Stimulated activated naive CD8-positive, alpha-beta T cell treated with anti-CD3 and anti-CD28 coated beads, Interleukin-15, Interleukin-2, amounts not matched to agents 100 ng/mL and 50 ng/mL, for 24 hours (primary cell): ENCODE measurements around the gene MYORG.

Experiments used
- H3K27ac Mint-ChIP-seq: one replicate; pipeline ENCODE4 v1.8.0; 2021; ENCODE audit warnings: mild to moderate bottlenecking, mixed read lengths
- H3K27me3 Mint-ChIP-seq: one replicate; pipeline ENCODE4 v1.8.0; 2021; ENCODE audit warnings: mixed read lengths
- H3K36me3 Mint-ChIP-seq: one replicate; pipeline ENCODE4 v1.8.0; 2021; ENCODE audit warnings: low read depth, mixed read lengths
- H3K4me1 Mint-ChIP-seq: one replicate; pipeline ENCODE4 v1.8.0; 2021; ENCODE audit warnings: low read depth, mixed read lengths
- H3K4me3 Mint-ChIP-seq: one replicate; pipeline ENCODE4 v1.8.0; 2021; ENCODE audit warnings: mild to moderate bottlenecking, mixed read lengths
- H3K9me3 Mint-ChIP-seq: one replicate; pipeline ENCODE4 v1.8.0; 2021; ENCODE audit warnings: mixed read lengths

The MYORG gene

DNA sequence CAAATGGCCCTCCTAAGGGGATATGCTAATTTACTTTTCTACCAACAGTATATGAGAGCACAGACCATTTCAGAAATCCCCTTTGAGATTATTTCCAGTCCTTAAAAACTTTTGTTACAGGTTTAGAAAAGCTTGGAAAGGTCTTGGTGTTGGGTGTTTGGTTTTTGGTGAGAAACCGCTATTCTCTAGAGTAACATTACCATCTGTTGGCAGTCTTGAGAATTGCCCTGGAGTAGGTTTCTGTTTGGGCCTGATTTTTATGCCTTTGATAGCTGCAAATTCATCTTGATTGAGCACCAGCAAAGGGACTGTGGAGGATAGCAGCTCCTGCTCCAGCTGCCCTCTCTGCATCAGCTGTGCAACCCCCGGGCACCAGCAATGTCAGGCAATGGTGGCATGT, 39.3 kb downstream of the MYORG start:
- Mint-ChIP-seq H3K4me3 (no peak overlapping the region), H3K9me3 (no peaks in the 10 kb centered on the region), H3K4me1 (peaks cover 20% of the 10 kb centered on the region), H3K36me3 (peaks cover 16% of the 10 kb centered on the region), H3K27ac (no peak overlapping the region), H3K27me3 (no peaks in the 10 kb centered on the region)

DNA sequence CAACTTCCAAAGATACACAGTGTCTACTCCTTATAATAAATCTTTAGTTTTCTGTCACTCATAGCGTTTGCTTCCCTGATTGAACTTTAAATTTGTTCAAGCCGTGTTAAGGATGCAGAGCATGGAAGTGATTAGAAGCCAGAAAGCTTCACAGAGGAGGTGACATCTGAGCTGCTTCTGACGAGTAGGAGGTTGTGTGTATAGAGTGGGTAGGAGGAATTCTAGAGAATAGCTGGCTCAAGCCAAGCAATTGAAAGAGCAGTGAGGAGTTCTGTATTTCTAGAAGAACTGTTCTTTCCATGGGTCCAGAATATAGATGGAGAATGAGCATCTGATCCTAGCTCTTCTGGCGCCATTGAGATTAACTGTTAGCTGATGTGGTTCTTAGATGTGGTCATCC, 41.3 kb downstream of the MYORG start:
- H3K36me3 Mint-ChIP-seq = peaks cover 15% of the 10 kb centered on the region
- H3K4me3 Mint-ChIP-seq = no peak overlapping the region
- no peaks in the 10 kb centered on the region for H3K9me3 Mint-ChIP-seq
- H3K27ac Mint-ChIP-seq = no peak overlapping the region
- no peaks in the 10 kb centered on the region for H3K27me3 Mint-ChIP-seq
- peaks cover 39% of the 10 kb centered on the region for H3K4me1 Mint-ChIP-seq

DNA sequence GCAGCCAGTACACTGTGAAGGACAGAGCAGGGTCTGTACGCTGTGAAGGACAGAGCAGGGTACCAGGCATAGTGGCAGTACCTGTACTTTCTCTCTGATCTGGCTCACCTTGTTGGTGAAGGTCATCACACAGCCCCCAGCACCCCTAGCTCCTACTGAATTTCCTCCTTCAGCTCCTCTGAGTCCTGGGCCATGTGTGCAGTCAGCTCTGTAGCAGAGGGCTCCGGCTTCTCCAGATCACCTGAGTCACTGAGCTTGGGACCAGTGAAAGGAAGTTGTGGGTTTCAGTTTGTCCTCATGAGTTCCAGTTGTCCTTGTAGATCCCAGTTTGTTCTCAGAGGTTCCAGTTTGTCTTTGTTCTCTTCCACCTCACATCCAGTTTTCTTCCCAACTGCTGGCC, 41.8 kb downstream of the MYORG start:
- H3K9me3 Mint-ChIP-seq = no peaks in the 10 kb centered on the region
- H3K36me3 Mint-ChIP-seq = peaks cover 10% of the 10 kb centered on the region
- peaks cover 43% of the 10 kb centered on the region for H3K4me1 Mint-ChIP-seq
- H3K27me3 Mint-ChIP-seq = no peaks in the 10 kb centered on the region
- no peak overlapping the region for H3K4me3 Mint-ChIP-seq
- H3K27ac Mint-ChIP-seq = no peak overlapping the region

DNA sequence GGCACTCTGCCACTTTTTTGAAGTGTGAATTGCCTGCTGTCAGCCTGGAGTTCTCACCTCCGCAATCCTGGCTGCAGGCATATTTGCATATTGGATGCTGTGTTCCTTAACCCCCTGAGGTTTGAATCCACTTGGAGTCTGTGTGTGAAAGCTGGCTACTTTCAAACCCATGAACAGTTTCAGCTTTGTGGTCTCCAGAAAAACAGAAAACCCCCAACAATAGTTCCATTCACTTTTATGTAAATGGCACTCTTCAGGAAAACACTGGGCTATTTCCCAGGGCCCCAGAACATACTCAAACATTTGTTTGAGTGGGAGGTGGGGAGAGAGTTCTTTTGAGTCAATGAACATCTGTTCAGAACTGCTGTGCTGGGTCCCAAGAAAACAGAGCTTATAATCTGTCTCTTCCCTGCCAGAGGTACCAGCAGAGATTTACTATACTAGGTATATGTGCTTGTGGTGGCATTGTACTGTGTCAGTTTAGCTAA, 42.3 kb downstream of the MYORG start:
- peaks cover 47% of the 10 kb centered on the region for H3K4me1 Mint-ChIP-seq
- H3K9me3 Mint-ChIP-seq = no peaks in the 10 kb centered on the region
- H3K27ac Mint-ChIP-seq = no peak overlapping the region
- peaks cover 7% of the 10 kb centered on the region for H3K36me3 Mint-ChIP-seq
- no peaks in the 10 kb centered on the region for H3K27me3 Mint-ChIP-seq
- H3K4me3 Mint-ChIP-seq = no peak overlapping the region

DNA sequence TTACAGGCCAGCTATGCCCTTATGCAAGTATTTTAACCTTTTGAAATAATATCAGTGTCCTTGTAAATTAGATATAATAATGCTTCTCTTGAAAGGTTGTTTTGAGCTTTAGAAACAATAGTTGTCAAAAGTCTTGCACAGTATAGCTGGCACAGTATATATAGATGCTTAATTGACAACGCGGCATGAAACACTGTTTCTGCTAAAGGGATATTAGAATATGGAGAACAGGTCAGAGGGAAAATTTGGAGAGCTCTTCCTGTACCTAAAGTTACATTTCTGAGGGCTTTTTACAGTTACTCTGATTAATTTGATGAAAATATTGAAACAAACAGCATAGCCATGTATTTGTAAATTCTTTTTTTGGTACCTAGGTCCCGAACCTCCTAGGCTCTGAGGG, 42.9 kb downstream of the MYORG start:
- H3K4me3 Mint-ChIP-seq = no peak overlapping the region
- peak overlapping the region; percentile 57 for H3K27ac Mint-ChIP-seq
- H3K4me1 Mint-ChIP-seq = peaks cover 52% of the 10 kb centered on the region
- no peaks in the 10 kb centered on the region for H3K27me3 Mint-ChIP-seq
- peaks cover 4% of the 10 kb centered on the region for H3K36me3 Mint-ChIP-seq
- H3K9me3 Mint-ChIP-seq = no peaks in the 10 kb centered on the region

DNA sequence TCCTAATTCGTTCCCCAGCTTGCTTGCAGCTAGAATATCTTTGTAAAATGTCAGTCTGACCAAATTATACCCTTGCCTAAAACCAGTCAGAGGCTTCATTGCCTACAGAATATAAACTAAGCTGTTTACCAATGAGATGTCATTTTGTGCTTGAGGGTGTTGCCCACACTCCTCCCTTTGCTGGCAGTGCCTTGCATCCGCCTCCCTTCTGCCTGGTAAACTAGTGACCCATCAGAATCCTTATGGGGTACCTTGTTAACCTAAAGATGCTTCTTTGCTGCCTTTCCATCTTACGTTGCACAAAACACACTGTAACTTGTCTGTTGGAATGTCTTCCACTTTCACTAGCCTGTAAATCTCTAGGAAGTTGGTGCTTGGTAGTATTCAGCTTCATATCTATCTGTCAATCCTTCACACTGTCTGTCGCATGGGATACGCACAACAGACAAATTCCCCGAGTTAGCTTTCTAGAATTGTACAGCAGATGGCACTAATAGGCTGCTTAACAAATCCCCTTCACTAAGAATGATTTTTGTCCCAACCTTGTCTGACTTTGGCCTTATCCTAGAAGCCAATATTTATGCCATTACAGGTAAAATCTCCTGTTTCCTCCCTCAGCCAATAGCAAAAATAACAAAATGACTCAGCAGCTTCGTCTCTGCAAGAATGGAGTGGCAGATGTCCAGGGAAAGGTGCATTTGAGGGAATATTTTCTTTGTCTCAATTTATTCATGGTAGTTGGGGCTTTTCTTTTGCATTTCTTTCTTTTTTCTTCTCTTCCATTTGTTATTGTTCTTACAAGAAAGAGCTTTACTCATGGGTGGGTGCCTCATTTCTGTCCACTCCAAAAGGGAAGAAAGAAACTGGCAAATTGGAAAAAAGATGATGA, 44.4 kb downstream of the MYORG start:
- Mint-ChIP-seq H3K9me3 (no peaks in the 10 kb centered on the region), H3K4me1 (peaks cover 59% of the 10 kb centered on the region), H3K4me3 (no peak overlapping the region), H3K36me3 (no peaks in the 10 kb centered on the region), H3K27me3 (no peaks in the 10 kb centered on the region), H3K27ac (no peak overlapping the region)

DNA sequence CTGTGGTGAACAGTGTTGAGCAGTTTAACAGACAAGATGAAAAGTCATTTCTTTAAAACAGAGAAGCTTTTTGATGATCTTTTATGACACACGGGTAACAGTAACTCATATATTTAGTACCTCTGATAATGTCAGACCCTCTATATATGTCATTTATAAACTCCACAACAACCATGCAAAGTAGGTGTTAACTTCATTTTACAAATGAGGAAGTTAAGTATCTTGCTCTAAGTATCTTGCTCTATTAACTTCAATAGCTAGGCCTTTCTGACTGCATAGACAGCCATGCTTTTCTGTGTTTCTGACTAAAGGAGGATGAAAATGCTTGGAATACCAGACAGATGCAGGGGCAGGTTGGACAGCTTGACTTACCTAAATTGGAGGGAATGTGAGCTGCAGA, 45.5 kb downstream of the MYORG start:
- H3K36me3 Mint-ChIP-seq = no peaks in the 10 kb centered on the region
- peaks cover 59% of the 10 kb centered on the region for H3K4me1 Mint-ChIP-seq
- H3K27me3 Mint-ChIP-seq = no peaks in the 10 kb centered on the region
- no peaks in the 10 kb centered on the region for H3K9me3 Mint-ChIP-seq
- H3K27ac Mint-ChIP-seq = no peak overlapping the region
- no peak overlapping the region for H3K4me3 Mint-ChIP-seq

DNA sequence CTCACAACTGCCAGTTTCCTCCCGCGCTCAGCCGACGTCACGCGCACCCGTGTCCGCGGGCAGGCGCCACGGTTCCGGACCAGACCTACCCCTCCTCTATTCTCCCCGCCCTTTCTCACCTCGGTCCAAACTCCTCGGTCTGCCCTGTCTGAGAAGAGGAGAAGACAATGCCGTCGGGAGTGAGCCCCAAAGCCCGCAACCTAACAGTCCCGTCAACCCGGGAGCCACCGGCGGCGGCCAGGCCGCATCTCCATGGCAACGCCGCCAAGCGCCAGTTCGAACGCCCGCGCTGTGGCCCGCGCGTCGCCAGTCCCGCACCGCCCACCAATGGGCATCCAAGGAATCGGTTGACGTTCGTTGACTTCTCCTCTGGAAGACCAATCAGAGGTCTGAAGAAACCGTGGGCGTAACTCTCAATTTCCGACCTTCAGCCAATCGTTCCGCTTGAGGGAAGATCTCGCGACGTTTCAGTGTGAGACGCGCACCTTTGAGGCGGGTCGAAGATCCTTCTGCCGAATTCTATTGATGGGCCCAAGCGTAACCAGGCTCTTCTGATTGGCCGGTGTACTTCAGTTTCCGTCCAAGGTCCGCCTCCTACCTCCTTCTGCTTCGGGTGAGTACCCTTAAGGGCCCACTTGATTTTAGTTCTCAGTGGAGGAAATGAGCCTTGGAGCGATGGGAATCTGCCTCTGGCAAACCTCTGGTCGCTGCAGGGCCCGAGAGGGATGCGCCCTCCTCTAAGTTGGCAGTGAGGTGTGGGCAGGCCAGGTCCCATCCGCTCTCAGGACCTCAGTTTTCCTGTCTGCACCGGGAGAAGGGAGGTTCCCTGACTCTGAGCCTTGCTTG, 47.5 kb downstream of the MYORG start, which contains the start of the genes KIF24 and NUDT2:
TSS of gene KIF24 (minus strand) at position 282 of the 846 bp plus-strand sequence. CDS start 17,922 bp downstream, outside the sequence.
TSS of gene NUDT2 (plus strand) at position 583 of the 846 bp plus-strand sequence. CDS start 9,471 bp downstream, outside the sequence.
- H3K27ac Mint-ChIP-seq = peak within 1 kb of the TSS; percentile 97
- H3K36me3 Mint-ChIP-seq = no peaks in the 10 kb centered on the region

DNA sequence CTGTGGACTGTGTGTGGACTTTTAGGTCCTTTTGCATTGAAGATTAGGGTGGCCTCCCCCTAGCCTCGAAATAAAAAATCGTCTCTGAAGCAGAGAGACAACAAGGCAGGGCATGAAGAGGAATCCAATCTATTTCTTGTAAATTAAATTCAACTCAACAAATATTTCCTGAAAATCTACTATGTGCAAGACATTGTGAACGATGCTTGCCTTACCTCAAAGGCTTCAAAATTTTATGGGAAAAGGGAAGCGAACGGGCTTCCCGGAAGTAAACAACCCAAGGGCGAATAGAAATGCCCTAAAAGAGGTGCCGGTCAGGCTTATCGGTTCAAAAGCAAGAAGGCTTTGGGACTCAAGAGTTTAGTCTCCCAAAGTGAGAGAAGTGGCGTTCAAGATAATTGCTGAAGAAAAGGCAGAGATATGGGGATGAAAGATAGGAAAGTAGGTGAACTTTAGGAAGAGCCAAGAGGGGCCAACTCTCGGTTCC, 48.2 kb downstream of the MYORG start:
- Mint-ChIP-seq H3K27ac (peak overlapping the region; percentile 97), H3K9me3 (no peaks in the 10 kb centered on the region), H3K27me3 (no peaks in the 10 kb centered on the region), H3K4me3 (peak overlapping the region; percentile 98), H3K36me3 (no peaks in the 10 kb centered on the region), H3K4me1 (peaks cover 44% of the 10 kb centered on the region)

More for the DNA sequence above, 47.5 kb downstream of the MYORG start, which contains the start of the genes KIF24 and NUDT2:
- Mint-ChIP-seq H3K9me3 (no peaks in the 10 kb centered on the region), H3K4me1 (peaks cover 50% of the 10 kb centered on the region), H3K27me3 (no peaks in the 10 kb centered on the region), H3K4me3 (peak within 1 kb of the TSS; percentile 98)

DNA sequence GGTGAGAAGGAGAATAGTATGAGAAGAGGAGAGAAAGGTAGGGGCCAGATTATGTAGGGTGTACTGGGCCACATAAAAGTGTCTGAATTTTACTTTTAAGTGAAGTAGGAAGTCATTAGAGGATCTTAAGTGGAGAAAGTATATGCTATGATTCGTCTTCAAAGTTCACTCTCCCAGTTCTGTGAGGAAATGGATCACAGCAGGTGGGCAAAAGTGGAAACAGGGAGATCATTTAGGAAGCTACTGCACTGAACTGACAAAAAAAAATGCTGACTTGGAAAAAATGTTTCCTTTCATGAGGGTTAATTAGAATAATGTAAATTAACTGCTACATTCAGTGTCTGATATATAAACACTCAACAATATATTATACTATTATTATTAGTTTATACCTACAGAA, 50.0 kb downstream of the MYORG start:
- Mint-ChIP-seq H3K9me3 (no peaks in the 10 kb centered on the region), H3K4me3 (no peak overlapping the region), H3K36me3 (no peaks in the 10 kb centered on the region), H3K4me1 (peaks cover 32% of the 10 kb centered on the region), H3K27me3 (no peaks in the 10 kb centered on the region), H3K27ac (peak overlapping the region; percentile 38)

DNA sequence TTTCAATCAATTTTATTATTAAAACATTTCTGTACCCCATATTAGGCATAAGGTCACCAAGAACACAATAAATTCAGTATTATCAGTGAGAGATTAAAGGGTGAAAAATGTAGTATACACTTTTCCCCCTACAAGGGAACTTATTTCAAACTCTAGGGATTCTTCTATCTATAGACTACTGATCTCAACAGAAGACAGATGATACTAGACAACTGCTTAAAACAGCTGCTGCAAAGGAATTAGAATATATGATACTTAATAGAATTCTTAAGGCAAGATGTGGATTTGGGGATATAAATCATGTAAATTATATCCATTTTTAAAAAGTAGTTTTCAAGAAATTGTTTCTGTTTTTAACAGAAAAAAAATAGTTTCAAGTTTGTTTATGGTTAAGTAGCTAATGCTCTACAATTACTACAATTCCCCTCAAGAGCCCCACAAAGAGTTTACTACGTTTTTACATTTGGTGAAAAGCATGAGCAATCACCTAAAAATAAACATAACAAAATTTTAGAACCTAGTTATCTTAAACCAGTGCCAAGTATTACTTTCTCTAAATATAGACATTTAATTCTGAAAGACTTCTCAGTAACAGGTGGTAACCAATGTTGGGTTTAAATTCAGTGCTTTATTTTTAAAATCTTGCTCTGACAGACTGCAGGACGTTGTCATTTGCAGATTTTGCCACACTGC, 53.7 kb downstream of the MYORG start:
- Mint-ChIP-seq H3K36me3 (no peaks in the 10 kb centered on the region), H3K4me3 (no peak overlapping the region), H3K4me1 (peaks cover 3% of the 10 kb centered on the region), H3K27me3 (no peaks in the 10 kb centered on the region), H3K27ac (no peak overlapping the region), H3K9me3 (no peaks in the 10 kb centered on the region)

DNA sequence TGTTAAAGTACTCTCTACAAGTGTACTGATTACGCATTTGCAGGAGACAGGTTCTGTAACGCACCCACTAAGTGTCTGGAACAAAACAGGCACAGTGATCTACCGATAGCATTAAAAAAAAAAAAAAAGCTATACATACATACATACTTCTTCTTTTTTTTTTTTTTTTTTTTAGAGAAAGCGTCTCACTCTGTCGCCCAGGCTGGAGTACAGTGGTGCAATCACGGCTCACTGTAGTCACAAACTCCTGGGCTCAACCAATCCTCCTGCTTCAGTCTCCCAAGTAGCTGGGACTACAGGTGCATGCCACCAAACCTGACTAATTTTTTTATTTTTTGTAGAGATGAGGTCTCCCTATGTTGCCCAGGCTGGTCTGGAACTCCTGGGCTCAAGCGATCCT, 55.2 kb downstream of the MYORG start:
- Mint-ChIP-seq H3K36me3 (no peaks in the 10 kb centered on the region), H3K27ac (no peak overlapping the region), H3K4me3 (no peak overlapping the region), H3K9me3 (no peaks in the 10 kb centered on the region), H3K4me1 (no peaks in the 10 kb centered on the region), H3K27me3 (no peaks in the 10 kb centered on the region)

DNA sequence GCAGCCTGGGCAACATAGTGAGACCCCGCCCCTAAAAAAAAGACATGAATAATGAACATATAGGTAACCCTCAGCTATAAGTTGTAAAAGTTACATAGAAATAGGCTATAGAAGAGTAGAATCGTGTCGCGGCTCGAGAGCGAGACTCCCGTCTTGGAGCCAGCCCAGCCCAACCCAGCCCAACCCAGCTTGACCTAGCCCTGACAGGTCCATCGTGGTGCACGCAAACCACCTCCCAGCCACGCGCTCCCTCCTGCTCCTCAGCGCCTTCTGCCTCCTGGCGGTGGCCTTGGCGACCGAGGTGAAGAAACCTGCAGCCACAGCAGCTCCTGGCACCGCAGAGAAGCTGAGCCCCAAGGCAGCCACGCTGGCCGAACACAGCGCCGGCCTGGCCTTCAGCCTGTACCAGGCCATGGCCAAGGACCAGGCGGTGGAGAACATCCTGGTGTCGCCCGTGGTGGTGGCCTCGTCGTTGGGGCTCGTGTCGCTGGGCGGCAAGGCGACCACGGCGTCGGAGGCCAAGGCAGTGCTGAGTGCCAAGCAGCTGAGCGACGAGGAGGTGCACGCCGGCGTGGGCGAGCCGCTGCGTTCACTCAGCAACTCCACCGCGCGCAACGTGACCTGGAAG, 58.4 kb downstream of the MYORG start:
- H3K36me3 Mint-ChIP-seq = no peaks in the 10 kb centered on the region
- H3K27ac Mint-ChIP-seq = no peak overlapping the region
- H3K4me3 Mint-ChIP-seq = no peak overlapping the region
- H3K4me1 Mint-ChIP-seq = no peaks in the 10 kb centered on the region
- H3K27me3 Mint-ChIP-seq = no peaks in the 10 kb centered on the region
- no peaks in the 10 kb centered on the region for H3K9me3 Mint-ChIP-seq

DNA sequence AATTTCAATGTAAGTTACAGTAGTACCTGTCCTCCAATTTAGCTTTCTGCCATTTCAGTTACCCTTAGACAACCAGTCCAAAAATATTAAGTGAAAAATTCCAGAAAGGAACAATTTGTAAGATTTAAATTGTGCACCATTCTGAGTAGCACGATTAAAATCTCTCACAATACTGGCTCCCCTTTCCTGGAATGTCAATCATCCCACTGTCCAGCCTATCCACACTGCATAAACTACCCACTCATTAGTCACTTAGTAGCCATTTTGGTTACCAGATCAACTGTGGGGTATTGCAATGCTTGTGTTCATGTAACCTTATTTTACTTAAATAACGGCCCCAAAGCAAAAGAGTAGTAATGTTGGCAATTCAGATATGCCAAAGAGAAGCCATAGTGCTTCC, 59.3 kb downstream of the MYORG start:
- Mint-ChIP-seq H3K4me1 (no peaks in the 10 kb centered on the region), H3K4me3 (no peak overlapping the region), H3K9me3 (no peaks in the 10 kb centered on the region), H3K36me3 (no peaks in the 10 kb centered on the region), H3K27me3 (no peaks in the 10 kb centered on the region), H3K27ac (no peak overlapping the region)
